CD14-positive monocyte (primary cell): ENCODE measurements around the gene POGZ. TPM values are rescaled to one million over a fixed set of nuclear protein-coding genes. Genes with fewer than 3 reads are reported as not detected.

ENCODE experiments used
- DNase-seq, 3 donors: peaks; one replicate each; pipeline ENCODE4 v3.0.0-alpha.2; 2011 to 2022
- H2AFZ ChIP-seq: 2 replicates; pipeline ENCODE4 v1.6.0; 2012; ENCODE audit warnings: mild to moderate bottlenecking, low read depth, low read length, inconsistent platforms; ENCODE audit not compliant: insufficient read depth, poor library complexity, severe bottlenecking
- H3K27ac ChIP-seq, 2 donors: 1 replicate in 1 of 2; 2 replicates in 1 of 2; pipeline ENCODE4 v1.5.1; 2012 to 2013; ENCODE audit warnings: low read length in 2 of 2, control low read depth in 1 of 2, inconsistent platforms in 1 of 2, low read depth in 1 of 2, mild to moderate bottlenecking in 1 of 2
- H3K27me3 ChIP-seq, 2 donors: one replicate each; pipeline versions ENCODE4 v1.6.0 to v1.6.1; 2011 to 2013; ENCODE audit warnings: low read length in 2 of 2; ENCODE audit not compliant: control insufficient read depth in 2 of 2, insufficient read depth in 2 of 2
- H3K36me3 ChIP-seq, 2 donors: replicated peaks in 1 of 2; 1 replicate in 1 of 2; 2 replicates in 1 of 2; pipeline versions ENCODE4 v1.5.1 to v1.6.1; 2012 to 2013; ENCODE audit warnings: low read length in 2 of 2, control low read depth in 1 of 2, inconsistent platforms in 1 of 2, mild to moderate bottlenecking in 1 of 2; ENCODE audit not compliant: insufficient read depth in 2 of 2, control insufficient read depth in 1 of 2
- H3K4me1 ChIP-seq, 2 donors: 1 replicate in 1 of 2; 2 replicates in 1 of 2; pipeline versions ENCODE4 v1.5.1 to v1.6.1; 2012 to 2013; ENCODE audit warnings: low read length in 2 of 2, control low read depth in 1 of 2, inconsistent platforms in 1 of 2, mild to moderate bottlenecking in 1 of 2, moderate library complexity in 1 of 2; ENCODE audit not compliant: insufficient read depth in 2 of 2, control insufficient read depth in 1 of 2
- H3K4me2 ChIP-seq: replicated peaks from 2 replicates; pipeline ENCODE3; 2012; ENCODE audit warnings: low read length, moderate library complexity, mild to moderate bottlenecking; ENCODE audit not compliant: poor library complexity, severe bottlenecking; ENCODE audit errors: extremely low read depth
- H3K4me3 ChIP-seq, 3 experiments: fragments of 200-600 bp in 1 of 3; sonication (generic) in 1 of 3; replicated peaks in 1 of 3; 1 replicate in 2 of 3; 2 replicates in 1 of 3; pipeline ENCODE4 v1.5.1; 2011 to 2013; ENCODE audit warnings: low read length in 3 of 3, mild to moderate bottlenecking in 3 of 3, control low read depth in 2 of 3, low read depth in 2 of 3, inconsistent platforms in 1 of 3, moderate library complexity in 1 of 3
- H3K79me2 ChIP-seq: 2 replicates; pipeline ENCODE4 v1.6.0; 2012; ENCODE audit warnings: mild to moderate bottlenecking, control low read depth, inconsistent platforms, low read length, moderate library complexity; ENCODE audit not compliant: insufficient read depth
- H3K9ac ChIP-seq: 2 replicates; pipeline ENCODE4 v1.6.0; 2017; ENCODE audit warnings: low read length, mild to moderate bottlenecking; ENCODE audit not compliant: insufficient read depth, poor library complexity, severe bottlenecking
- H3K9me3 ChIP-seq, 2 donors: replicated peaks in 1 of 2; 1 replicate in 1 of 2; 2 replicates in 1 of 2; pipeline versions ENCODE4 v1.5.1 to v1.6.1; 2012 to 2013; ENCODE audit warnings: low read length in 2 of 2, control low read depth in 1 of 2; ENCODE audit not compliant: control insufficient read depth in 1 of 2, insufficient read depth in 1 of 2
- H4K20me1 ChIP-seq: 2 replicates; pipeline ENCODE4 v1.6.0; 2012; ENCODE audit warnings: mild to moderate bottlenecking, low read length, control low read depth, moderate library complexity; ENCODE audit not compliant: insufficient read depth
- H3K27ac Mint-ChIP-seq, 7 donors: one replicate each; pipeline ENCODE4 v1.8.0; 2020; ENCODE audit warnings: mild to moderate bottlenecking in 7 of 7, mixed read lengths in 7 of 7, moderate library complexity in 6 of 7, inconsistent platforms in 2 of 7
- H3K27me3 Mint-ChIP-seq, 3 donors: one replicate each; pipeline ENCODE4 v1.8.0; 2021 to 2022; ENCODE audit warnings: low read depth in 3 of 3, mild to moderate bottlenecking in 3 of 3, mixed read lengths in 3 of 3, moderate library complexity in 3 of 3, inconsistent platforms in 1 of 3
- H3K36me3 Mint-ChIP-seq, 2 donors: one replicate each; pipeline ENCODE4 v1.8.0; 2020; ENCODE audit warnings: mixed read lengths in 2 of 2, inconsistent platforms in 1 of 2, mild to moderate bottlenecking in 1 of 2
- H3K4me1 Mint-ChIP-seq: one replicate; pipeline ENCODE4 v1.8.0; 2020; ENCODE audit warnings: mild to moderate bottlenecking, mixed read lengths
- H3K4me3 Mint-ChIP-seq, 2 donors: one replicate each; pipeline ENCODE4 v1.8.0; 2020; ENCODE audit warnings: mild to moderate bottlenecking in 2 of 2, mixed read lengths in 2 of 2, moderate library complexity in 1 of 2
- H3K9me3 Mint-ChIP-seq, 7 donors: one replicate each; pipeline ENCODE4 v1.8.0; 2020 to 2022; ENCODE audit warnings: mixed read lengths in 7 of 7, mild to moderate bottlenecking in 6 of 7, moderate library complexity in 6 of 7, inconsistent platforms in 2 of 7
- WGBS: methylation state at CpG from one replicate; pipeline ENCODE4 v1.1.5; 2013; ENCODE audit warnings: missing lambda C conversion rate; ENCODE audit not compliant: insufficient coverage; 5-methylcytosine and 5-hydroxymethylcytosine counted together
- intact Hi-C, 2 donors: fragments of 100-400 bp; cut with micrococcal nuclease; formaldehyde crosslinking; loops; one replicate each; pipeline versions ENCODE4 v1.15.0 to v1.15.1; 2023
- polyA plus RNA-seq, 3 donors: library from polyadenylated mRNA; depleted of rRNA in 1 of 3; unstranded in 2 of 3; stranded (reverse) in 1 of 3; fragments of 300-500 nt in 2 of 3; fragments of >200 nt in 1 of 3; fragmentation: Illumina TruSeq in 2 of 3; gene quantifications; 1 replicate in 2 of 3; 2 replicates in 1 of 3; pipeline ENCODE4 v1.2.3, GENCODE V29; 2012 to 2021
- TF ChIP-seq, protein P1 (sequence below): fragments of 200-600 bp; IDR thresholded peaks from one replicate; pipeline ENCODE4 v1.8.0; 2022; ENCODE audit warnings: antibody characterized with exemption, mild to moderate bottlenecking

POGZ gene
- polyA plus RNA-seq, 3 donors, result 0.75 to 41.7 (median 1.8) TPM

DNA sequence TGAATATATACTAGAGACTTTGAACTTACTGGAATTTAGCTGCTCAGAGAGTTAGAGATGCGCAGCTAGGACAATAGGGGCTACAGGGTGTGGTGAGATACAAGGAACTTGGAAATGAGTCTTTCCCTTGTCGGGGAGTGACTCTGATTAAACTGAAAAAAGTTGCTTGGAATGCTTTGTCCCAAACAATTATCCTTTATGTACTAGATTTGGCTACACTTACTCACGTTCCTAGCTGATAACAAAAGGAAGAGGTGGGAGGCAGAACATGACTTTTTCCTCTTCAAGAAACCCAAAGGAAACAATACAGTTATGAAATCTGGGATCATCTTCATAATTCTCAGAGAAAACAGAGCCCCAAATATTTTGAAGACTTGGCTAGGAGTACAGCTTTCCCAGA, 45.0 kb upstream of the POGZ start:
- no peaks in the 10 kb centered on the region for H3K36me3 ChIP-seq
- Mint-ChIP-seq H3K36me3 (no peaks in the 10 kb centered on the region), H3K27ac (no peak overlapping the region), H3K4me1 (no peaks in the 10 kb centered on the region), H3K27me3 (peaks cover 16 to 22% (median 17%) of the 10 kb centered on the region in 3 donors), H3K9me3 (no peaks in the 10 kb centered on the region), H3K4me3 (no peak overlapping the region)
- no peak for DNase-seq
- H2AFZ ChIP-seq, result no peak overlapping the region
- peaks cover 2 to 11% of the 10 kb centered on the region in 2 donors for H3K27me3 ChIP-seq
- no peak overlapping the region for H3K9ac ChIP-seq
- WGBS, result 80% methylated on average over 1 of the region's 3 CpGs
- no peaks in the 10 kb centered on the region for H3K79me2 ChIP-seq
- H3K9me3 ChIP-seq, result no peaks in the 10 kb centered on the region
- H4K20me1 ChIP-seq, result no peaks in the 10 kb centered on the region
- H3K4me2 ChIP-seq, result no peak overlapping the region
- no peak overlapping the region for H3K27ac ChIP-seq
- H3K4me3 ChIP-seq, result no peak overlapping the region
- TF ChIP-seq, protein P1, sequence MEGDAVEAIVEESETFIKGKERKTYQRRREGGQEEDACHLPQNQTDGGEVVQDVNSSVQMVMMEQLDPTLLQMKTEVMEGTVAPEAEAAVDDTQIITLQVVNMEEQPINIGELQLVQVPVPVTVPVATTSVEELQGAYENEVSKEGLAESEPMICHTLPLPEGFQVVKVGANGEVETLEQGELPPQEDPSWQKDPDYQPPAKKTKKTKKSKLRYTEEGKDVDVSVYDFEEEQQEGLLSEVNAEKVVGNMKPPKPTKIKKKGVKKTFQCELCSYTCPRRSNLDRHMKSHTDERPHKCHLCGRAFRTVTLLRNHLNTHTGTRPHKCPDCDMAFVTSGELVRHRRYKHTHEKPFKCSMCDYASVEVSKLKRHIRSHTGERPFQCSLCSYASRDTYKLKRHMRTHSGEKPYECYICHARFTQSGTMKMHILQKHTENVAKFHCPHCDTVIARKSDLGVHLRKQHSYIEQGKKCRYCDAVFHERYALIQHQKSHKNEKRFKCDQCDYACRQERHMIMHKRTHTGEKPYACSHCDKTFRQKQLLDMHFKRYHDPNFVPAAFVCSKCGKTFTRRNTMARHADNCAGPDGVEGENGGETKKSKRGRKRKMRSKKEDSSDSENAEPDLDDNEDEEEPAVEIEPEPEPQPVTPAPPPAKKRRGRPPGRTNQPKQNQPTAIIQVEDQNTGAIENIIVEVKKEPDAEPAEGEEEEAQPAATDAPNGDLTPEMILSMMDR, result no peak
- intact Hi-C loops, result no loop called here
- H3K4me1 ChIP-seq, result no peaks in the 10 kb centered on the region

DNA sequence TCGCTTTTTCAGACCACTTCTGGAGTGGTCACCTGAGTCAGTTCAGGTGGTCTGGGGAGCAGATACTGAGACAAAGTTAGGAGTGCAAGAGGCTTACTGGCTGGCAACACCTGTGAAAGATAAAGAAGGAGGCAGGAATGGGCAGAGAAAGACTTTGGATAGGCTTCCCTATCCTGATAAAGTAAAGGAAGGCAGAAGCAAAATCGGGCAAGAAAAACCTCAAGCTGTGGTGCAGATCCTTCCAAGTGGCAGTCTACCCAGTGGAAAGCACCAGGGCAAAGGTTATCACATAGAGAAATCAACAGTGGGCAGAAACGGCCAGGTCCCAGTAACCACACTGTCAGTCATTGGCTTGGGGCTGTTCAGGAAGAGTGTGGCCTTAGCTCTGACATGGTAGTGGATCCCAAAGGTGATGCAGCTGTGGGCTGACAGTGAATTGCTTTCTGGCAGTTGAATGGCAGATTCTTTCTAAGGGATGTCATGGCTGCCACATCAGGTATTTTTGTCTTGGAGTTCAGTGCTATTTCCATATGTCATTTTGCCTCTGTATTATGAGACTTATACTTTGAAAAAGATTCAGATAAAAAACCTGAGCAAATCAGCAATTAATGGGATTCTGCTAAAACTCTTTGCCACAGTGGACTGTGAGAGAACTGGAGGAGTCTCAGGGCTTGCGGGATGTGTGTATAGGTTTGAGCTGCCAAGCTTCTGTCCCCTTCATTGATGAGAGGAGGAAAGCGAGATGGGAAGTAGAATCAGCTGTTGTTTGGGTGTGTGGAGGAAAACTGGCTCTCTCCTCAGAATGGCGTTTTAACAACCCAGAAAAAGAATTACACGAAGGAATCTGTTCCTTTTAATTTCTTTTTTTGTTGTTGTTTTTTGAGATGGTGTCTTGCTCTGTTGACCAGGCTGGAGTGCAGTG, 43.8 kb upstream of the POGZ start:
- intact Hi-C loops, result no loop called here
- Histone ChIP-seq H2AFZ (no peak overlapping the region), H3K4me1 (no peaks in the 10 kb centered on the region), H4K20me1 (no peaks in the 10 kb centered on the region), H3K9ac (no peak overlapping the region), H3K4me3 (no peak overlapping the region), H3K4me2 (no peak overlapping the region), H3K27ac (no peak overlapping the region), H3K36me3 (no peaks in the 10 kb centered on the region), H3K9me3 (no peaks in the 10 kb centered on the region), H3K79me2 (no peaks in the 10 kb centered on the region), H3K27me3 (peaks cover 0 to 5% of the 10 kb centered on the region in 2 donors)
- no peaks in the 10 kb centered on the region for H3K4me1 Mint-ChIP-seq
- peaks cover 13 to 15% (median 14%) of the 10 kb centered on the region in 3 donors for H3K27me3 Mint-ChIP-seq
- TF ChIP-seq, protein P1, result no peak
- no peak overlapping the region for H3K4me3 Mint-ChIP-seq
- WGBS, result 59% methylated on average over 2 of the region's 7 CpGs
- H3K27ac Mint-ChIP-seq, result no peak overlapping the region
- no peak for DNase-seq
- H3K36me3 Mint-ChIP-seq, result no peaks in the 10 kb centered on the region
- H3K9me3 Mint-ChIP-seq, result no peaks in the 10 kb centered on the region
